NCI-H2171 (cell line): ENCODE measurements around the gene IFNAR2.
"Not testable (repeated sequence)": the region's sequence is repeated elsewhere in the genome, so short reads cannot be mapped to it uniquely, and the experiment has no call there.

Source experiments
- DNase-seq: peaks from one replicate; lab custom pipeline; 2025; lab: John Stamatoyannopoulos, UW

The IFNAR2 gene

DNA sequence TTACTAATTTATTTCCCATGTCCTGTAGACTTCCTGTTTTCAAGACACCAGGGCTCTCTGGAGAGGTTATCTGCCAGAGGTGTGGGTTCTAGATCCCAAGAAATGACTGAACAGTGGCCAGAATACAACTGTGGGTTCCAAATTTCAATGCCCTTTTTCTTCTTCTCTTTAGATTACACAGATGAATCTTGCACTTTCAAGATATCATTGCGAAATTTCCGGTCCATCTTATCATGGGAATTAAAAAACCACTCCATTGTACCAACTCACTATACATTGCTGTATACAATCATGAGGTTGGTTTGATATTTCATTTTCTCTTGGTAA, 15.0 kb downstream of the IFNAR2 start:
- DNase-seq: no peak

GRCh38 chr21:33245289-33245918, 15.7 kb downstream of the IFNAR2 start:
- no peak for DNase-seq

- no peak for DNase-seq
Measured at GRCh38 chr21:33246506-33246905, 16.8 kb downstream of the IFNAR2 start.

DNA sequence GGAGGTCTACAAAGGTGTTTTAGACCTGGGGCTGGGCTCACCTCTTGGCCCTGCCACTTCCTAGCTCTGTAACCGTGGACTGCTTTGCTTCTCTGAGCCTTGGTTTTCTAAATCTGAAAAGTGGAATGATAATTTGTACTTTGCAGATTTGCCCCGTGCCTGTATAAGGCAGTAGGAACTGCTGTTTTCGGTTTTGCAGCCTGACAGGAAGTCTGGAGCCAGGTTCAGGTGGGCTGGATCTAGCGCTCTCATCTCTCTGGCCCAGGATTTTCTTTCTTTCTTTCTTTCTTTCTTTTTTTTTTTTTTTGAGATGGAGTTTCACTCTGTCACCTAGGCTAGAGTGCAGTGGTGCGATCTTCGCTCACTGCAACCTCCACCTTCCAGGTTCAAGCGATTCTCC, 17.2 kb downstream of the IFNAR2 start:
- DNase-seq: no peak

DNA sequence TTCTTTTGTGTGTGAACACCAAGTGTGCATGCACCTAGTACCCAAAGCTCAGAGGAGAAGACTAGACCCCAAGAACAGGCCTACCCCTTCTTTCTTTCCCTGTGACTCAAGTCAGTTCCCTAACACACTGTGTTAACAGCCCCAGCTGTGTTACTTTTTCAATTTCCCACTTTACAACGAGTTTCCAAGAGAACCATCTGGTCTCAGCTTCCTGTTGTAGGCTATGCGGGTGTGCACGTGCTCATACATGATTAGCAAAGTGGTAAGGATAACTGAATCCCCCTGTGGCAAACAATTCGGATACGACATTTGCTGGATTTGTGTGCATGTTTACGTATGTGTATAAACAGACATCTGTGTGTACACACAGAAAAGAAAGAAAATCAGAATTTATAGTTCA, 17.9 kb downstream of the IFNAR2 start:
- peak; percentile 68 for DNase-seq

DNA sequence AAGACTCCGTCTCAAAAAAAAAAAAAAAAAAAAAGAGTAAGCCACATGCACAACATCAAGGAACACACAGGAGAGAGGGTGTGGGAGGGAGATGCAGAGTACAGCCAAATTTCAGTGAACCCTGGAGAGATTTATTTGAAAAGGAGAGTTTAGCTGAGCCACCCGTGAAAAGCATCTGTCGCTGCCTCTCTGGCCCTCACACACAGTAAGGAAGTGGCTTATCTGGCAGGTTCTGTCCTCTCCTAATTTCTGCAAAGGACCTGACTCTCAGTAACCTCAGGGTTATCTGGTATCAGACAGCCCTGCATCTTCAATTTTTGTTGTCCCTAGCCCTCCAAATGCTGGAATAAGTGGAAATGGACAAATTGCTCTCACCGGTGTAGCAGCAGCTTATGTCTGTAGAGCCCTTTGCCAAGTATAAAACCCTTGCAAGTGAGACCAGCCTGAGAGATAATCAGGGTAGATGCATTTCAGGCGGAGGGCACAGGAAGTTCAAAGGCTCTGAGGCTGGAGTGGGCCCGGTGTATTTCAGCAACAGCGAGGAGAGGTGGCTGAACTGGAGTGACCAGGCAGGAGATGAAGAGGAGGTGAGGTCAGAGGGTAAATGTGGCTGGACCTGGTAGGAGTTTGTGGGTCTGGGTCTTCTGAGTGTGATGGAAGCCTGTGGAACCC, 19.7 kb downstream of the IFNAR2 start:
- no peak for DNase-seq

DNA sequence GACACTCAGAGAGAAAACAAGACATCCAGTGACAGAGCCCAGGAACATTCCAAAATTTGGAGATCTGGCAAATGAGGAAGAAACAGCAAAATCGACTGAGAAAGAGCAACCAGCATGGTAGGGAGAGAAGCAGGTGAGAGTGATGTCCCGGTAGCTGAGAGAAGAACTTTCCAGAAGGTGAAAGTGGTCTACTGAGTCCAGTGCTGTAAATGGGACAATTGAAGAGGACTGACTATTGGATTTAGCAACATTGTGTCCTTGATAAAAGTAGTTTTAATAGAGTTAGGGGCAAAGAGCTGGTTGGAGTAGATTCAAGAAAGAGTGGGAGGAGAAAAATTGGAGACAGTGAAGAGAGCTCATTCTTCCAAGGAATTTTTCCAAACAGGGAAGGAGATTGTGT, 21.4 kb downstream of the IFNAR2 start:
- no peak for DNase-seq

DNA sequence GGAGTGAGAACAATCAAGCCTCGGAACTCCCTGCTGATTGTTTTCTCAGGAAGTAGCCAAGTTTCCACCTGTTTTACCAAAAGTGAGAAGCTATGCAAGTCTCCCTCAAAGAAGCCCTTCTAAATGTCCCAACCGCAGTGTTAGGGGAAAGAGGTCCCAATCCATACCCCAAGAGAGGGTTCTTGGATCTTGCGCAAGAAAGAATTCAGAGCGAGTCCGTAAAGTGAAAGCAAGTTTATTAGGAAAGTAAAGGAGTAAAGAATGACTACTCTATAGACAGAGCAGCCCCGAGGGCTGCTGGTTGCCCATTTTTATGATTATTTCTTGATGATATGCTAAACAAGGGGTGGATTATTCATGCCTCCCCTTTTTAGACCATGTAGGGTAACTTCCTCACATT, 23.6 kb downstream of the IFNAR2 start:
- not testable (repeated sequence) for DNase-seq

GRCh38 chr21:33254766-33255165, 25.0 kb downstream of the IFNAR2 start:
- DNase-seq: no peak

DNA sequence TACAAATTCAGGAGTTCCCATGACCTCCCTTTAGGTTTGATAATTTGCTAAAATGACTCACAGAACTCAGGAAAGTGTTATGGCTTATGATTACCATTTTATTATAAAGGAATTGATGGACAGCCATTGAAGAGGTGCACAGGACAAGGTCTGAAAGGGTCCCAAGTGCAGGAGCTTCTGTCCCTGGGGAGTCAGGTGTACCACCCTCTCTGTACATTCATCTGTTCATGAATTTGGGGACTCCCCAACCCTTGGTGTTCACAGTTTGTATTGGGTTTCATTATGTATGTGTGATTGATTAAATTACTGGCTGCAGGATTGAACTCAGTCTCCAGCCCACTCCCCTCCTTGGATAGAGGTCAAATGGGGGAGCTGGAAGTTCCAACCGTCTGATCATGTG, 25.7 kb downstream of the IFNAR2 start:
- no peak for DNase-seq

GRCh38 chr21:33256019-33256418, 26.3 kb downstream of the IFNAR2 start:
- DNase-seq: no peak

GRCh38 chr21:33257094-33257803, 27.5 kb downstream of the IFNAR2 start:
- DNase-seq: no peak

DNA sequence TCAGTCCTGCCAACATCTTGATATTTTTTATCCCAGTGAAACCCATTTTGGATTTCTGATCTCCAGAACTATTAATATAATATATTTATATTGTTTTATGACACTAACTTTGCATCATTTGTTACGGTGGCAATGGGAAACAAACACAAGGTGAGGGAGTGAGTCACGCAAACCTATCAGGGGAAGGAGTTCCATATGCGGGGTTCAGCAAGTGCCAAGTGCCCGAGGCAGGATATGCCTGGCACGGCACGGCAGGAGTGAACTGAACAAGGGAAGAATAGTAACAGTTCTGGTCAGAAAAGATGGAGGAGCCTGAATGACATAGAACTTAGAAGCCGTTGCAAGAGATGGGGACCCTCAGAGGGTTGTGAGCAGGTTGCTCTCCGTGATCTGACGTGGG, 28.7 kb downstream of the IFNAR2 start:
- DNase-seq: no peak

- no peak for DNase-seq
Measured at GRCh38 chr21:33259428-33259827, 29.7 kb downstream of the IFNAR2 start.

DNA sequence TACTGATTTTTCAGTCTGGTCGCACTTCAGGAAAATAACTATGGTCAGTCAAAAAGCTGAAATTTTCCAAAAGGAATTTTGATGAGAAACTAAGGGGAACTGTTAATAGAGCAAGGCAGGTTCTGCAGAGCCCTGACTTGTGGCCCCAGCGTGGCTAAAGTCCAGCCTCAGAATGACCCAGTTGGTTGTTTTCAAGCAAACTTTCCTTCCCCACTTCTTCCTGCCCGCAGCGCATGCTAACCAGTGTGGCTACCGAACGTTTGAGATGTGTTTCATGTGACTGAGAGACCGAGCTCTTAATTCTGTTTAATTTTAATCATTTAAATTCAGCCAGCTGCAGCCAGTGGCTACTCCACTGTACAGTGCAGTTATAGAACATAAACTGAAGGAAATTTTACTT, 30.3 kb downstream of the IFNAR2 start:
- no peak for DNase-seq

GRCh38 chr21:33261635-33262034, 31.9 kb downstream of the IFNAR2 start:
- DNase-seq: no peak

DNA sequence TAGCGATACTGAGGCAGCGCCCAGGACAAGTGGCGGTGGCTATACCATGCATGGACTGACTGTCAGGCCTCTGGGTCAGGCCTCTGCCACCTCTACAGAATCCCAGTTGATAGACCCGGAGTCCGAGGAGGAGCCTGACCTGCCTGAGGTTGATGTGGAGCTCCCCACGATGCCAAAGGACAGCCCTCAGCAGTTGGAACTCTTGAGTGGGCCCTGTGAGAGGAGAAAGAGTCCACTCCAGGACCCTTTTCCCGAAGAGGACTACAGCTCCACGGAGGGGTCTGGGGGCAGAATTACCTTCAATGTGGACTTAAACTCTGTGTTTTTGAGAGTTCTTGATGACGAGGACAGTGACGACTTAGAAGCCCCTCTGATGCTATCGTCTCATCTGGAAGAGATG, 33.2 kb downstream of the IFNAR2 start:
- DNase-seq: no peak

DNA sequence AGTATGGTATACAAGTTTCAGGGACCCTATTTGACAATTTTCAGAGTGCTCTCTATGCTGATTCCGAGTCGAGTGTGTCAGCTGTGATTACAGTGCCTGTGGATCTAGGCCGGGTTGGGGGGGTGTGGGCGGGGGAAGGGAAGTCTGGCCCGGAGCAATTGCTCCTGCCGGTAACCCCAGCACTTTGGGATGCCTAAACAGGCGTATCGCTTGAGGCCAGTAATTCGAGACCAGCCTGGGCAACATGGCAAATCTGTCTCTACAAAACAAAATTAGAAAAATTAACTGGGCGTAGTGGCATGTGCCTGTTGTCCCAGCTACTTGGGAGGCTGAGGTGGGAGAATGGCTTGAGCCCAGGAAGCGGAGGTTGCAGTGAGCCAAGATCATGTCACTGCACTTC, 34.8 kb downstream of the IFNAR2 start:
- DNase-seq: no peak

DNA sequence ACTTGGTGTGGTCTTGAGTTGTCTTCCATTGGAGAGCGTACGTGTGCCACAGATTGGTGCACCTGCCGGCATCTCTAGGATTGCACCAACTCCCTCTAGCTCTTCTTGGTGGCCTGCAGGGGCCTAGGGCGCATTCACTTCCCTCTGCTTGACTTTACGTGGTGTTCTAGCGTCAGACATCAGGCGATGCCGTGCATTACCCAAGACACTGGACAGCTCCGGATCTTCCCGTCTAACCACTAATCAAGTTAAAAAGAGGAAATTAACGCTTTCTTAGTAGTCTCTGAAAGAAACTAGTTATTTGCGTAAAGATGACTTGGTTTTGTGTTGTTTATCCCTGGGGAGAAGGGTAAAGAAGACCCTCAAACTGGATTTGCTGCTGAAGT, 35.9 kb downstream of the IFNAR2 start:
- DNase-seq: no peak

DNA sequence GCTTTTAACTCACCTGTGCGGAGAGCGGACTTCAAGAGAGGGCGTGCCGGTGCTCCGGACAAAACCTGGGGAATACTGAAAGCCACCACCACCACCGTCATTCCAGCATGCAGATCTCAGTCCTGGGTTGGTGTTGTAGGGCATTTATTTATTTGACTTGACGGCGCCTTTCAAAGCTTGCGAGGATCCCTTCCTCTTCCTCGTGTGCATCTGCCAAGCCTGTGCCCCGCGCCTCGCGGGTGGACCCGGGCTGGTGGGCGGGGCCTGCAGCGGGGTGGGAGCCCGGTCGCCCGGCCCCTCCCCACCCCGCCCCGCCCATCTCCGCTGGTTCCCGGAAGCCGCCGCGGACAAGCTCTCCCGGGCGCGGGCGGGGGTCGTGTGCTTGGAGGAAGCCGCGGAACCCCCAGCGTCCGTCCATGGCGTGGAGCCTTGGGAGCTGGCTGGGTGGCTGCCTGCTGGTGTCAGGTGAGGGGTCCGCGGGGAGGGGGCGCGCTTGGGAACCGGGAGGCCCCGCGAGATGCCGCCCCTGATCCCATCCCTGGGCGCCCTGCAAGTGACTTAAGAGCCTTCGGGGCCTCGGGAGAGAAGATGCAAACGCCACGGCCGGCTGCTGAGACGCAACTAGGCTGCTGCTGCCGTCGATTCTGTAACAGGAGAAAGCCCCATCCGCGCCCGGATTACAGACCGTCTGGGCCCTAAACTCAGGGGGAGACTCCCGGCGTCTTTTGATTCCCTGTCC, 36.5 kb downstream of the IFNAR2 start, which contains the start of gene IL10RB:
IL10RB (plus strand) TSS at position 318 of the 739 bp plus-strand sequence; CDS start at position 417, 99 bp downstream.
- DNase-seq: peak; percentile 69

- DNase-seq: no peak
Measured at GRCh38 chr21:33266789-33267135, 37.0 kb downstream of the IFNAR2 start.

GRCh38 chr21:33267250-33267649, 37.5 kb downstream of the IFNAR2 start:
- no peak for DNase-seq

DNA sequence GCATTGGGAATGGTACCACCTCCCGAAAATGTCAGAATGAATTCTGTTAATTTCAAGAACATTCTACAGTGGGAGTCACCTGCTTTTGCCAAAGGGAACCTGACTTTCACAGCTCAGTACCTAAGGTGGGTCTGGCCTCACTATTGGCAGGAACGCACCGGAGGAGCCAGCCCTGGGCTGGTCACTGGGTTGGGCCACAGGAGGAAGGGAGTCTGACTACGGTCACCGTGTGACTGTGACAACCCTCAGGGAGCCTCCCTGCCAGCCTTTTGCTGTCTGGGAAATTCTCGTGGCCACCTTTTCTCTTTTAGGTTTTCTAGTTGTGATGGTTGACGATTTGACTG, 38.6 kb downstream of the IFNAR2 start:
- DNase-seq: no peak
